ENCODE data around the gene PTP4A1.

- TF ChIP-seq ZFP30 (CRISPR knock-in tag; IDR thresholded peaks at IDR 0.05) (no peak), POU6F1 (CRISPR knock-in tag; IDR thresholded peaks at IDR 0.05; ENCODE audit: borderline replicate concordance, low read depth) (no peak), ARNTL (CRISPR knock-in tag; IDR thresholded peaks at IDR 0.05; ENCODE audit: borderline replicate concordance, low read depth) (no peak)
- TF ChIP-seq, protein P1, sequence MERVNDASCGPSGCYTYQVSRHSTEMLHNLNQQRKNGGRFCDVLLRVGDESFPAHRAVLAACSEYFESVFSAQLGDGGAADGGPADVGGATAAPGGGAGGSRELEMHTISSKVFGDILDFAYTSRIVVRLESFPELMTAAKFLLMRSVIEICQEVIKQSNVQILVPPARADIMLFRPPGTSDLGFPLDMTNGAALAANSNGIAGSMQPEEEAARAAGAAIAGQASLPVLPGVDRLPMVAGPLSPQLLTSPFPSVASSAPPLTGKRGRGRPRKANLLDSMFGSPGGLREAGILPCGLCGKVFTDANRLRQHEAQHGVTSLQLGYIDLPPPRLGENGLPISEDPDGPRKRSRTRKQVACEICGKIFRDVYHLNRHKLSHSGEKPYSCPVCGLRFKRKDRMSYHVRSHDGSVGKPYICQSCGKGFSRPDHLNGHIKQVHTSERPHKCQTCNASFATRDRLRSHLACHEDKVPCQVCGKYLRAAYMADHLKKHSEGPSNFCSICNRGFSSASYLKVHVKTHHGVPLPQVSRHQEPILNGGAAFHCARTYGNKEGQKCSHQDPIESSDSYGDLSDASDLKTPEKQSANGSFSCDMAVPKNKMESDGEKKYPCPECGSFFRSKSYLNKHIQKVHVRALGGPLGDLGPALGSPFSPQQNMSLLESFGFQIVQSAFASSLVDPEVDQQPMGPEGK (CRISPR knock-in tag; IDR thresholded peaks at IDR 0.05; ENCODE audit: borderline replicate concordance), result no peak
These were observed 38.3 kb upstream of the PTP4A1 start for GRCh38 chr6:63533952-63534351.

Measured in SK-N-SH treated with all-trans-retinoic acid at 6 μM for 48 hours (cell line).